HEK293 (cell line): ENCODE measurements around the gene SRC.

ENCODE experiments used
- CTCF ChIP-seq: fragments of 450-650 bp; formaldehyde crosslinking; IDR thresholded peaks from 2 replicates; pipeline ENCODE4 v1.5.1; 2016; ENCODE audit warnings: missing biosample characterization, missing genetic modification characterization
- KLF1 ChIP-seq: fragments of 450-650 bp; formaldehyde crosslinking; IDR thresholded peaks from 2 replicates; pipeline ENCODE4 v1.5.1; 2016; ENCODE audit warnings: missing biosample characterization, missing genetic modification characterization
- ZBTB8A ChIP-seq: fragments of 450-650 bp; formaldehyde crosslinking; IDR thresholded peaks from 2 replicates; pipeline ENCODE4 v1.5.1; 2016; ENCODE audit warnings: missing biosample characterization, missing genetic modification characterization
- ZNF138 ChIP-seq: fragments of 450-650 bp; formaldehyde crosslinking; IDR thresholded peaks from 2 replicates; pipeline ENCODE4 v1.5.1; 2016; ENCODE audit warnings: missing biosample characterization, missing genetic modification characterization, borderline replicate concordance
- ZNF560 ChIP-seq: fragments of 450-650 bp; formaldehyde crosslinking; IDR thresholded peaks from 2 replicates; pipeline ENCODE4 v1.5.1; 2017; ENCODE audit warnings: missing biosample characterization, missing genetic modification characterization, borderline replicate concordance
- TF ChIP-seq, protein P1 (sequence below): fragments of 450-650 bp; formaldehyde crosslinking; IDR thresholded peaks from 2 replicates; pipeline ENCODE4 v1.5.1; 2016; ENCODE audit warnings: missing biosample characterization, missing genetic modification characterization

- TF ChIP-seq, protein P1, sequence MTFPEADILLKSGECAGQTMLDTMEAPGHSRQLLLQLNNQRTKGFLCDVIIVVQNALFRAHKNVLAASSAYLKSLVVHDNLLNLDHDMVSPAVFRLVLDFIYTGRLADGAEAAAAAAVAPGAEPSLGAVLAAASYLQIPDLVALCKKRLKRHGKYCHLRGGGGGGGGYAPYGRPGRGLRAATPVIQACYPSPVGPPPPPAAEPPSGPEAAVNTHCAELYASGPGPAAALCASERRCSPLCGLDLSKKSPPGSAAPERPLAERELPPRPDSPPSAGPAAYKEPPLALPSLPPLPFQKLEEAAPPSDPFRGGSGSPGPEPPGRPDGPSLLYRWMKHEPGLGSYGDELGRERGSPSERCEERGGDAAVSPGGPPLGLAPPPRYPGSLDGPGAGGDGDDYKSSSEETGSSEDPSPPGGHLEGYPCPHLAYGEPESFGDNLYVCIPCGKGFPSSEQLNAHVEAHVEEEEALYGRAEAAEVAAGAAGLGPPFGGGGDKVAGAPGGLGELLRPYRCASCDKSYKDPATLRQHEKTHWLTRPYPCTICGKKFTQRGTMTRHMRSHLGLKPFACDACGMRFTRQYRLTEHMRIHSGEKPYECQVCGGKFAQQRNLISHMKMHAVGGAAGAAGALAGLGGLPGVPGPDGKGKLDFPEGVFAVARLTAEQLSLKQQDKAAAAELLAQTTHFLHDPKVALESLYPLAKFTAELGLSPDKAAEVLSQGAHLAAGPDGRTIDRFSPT, result no peak
- no peak for TF ChIP-seq KLF1 (tag by site-specific recombination)
- TF ChIP-seq ZNF138, result no peak
- TF ChIP-seq ZNF560 (tag by site-specific recombination), result no peak
- TF ChIP-seq ZBTB8A, result no peak
- no peak for TF ChIP-seq CTCF
Observed at GRCh38 chr20:37353285-37353849, 7.4 kb downstream of the SRC start.
